ENCODE data around the gene DPEP2. TPM values are rescaled to one million over a fixed set of nuclear protein-coding genes. Genes with fewer than 3 reads are reported as not detected.
"Not testable (repeated sequence)": the region's sequence is repeated elsewhere in the genome, so short reads cannot be mapped to it uniquely, and the experiment has no call there.

The DPEP2 gene
- total RNA-seq, 1 donor from 2014 or later, result 12.1 TPM

DNA sequence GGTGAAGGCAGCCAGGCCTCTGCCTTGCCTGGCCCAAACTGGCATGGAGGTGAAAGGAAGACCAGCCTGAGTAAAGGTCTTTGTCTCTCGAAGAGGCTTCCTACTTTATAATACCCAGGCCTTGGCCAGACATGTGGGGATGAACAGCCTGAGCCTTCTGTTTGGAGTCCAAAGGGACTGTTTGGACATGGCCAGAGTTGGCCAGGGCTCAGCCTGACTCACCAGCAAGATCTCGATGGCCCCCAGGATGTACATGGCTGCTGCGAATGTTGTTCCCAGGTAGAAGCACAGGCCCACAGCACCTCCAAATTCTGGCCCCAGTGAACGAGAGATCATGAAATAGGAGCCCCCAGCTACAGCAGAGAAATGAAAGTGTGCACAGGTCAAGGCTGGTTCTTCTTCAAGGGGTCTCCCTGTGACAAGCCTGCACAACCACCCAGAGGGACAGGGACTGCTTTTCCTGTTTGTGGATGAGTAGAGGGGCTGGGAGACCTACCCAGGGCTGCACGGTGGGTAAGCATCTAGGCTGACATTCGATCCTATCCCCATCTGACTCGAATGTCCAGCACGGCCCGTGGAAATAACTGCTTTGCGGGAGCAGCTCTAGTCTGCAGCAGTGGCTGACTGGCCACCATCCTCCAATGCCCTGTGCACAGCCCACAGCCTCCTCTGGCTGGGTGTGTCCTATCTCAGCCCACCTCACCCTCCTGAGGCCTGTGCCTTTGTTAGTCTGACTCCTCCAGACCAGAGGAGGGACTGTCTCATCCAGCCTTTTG lies 44.7 kb downstream of the DPEP2 start:
- DNase-seq, result no peak

- no peak for DNase-seq
Observed at GRCh38 chr16:67953641-67954375, 45.5 kb downstream of the DPEP2 start.

DNA sequence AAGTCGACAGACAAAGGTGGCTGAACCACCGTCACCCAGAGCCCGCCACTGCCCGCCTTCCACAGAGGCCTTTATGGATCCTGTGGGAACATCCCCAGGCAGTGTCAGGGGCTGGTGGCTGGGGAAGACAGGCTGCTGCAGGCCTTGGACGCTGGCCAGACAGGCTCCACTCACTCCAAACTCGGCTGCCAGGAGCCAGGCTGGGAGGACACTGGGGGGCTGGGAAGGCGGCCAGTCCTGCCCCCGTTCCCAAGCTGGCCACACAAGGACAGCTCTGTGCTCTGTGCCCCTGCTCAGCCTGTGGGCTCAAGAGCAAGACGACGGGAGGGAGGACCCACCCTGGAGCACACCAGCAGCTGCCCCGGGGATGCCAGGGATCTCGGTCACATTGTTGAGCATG lies 47.8 kb downstream of the DPEP2 start:
- DNase-seq, result no peak

DNA sequence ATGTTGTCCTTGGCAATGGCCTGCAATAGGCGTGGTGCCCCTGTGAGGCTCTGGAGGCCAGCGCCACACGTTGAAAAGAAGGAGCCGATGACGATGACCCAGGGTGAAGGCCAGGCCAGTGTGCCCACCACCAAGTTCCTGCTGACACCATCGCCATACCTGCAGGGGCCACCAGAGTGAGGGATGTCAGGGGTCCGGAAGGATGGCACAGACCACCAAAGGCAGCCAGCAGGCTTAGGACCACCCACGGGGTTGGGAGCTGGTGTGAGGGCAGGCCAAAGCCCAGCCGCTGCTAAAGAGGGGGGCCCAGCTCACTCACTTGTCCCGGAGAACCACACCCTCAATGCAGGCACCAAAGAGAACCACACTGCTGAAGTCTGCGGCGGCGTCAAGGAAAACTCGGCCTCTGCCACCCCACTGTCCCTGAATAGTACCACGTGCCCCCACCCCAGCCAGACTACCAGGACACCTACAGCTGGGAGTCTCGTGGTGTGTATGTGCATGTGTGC lies 48.9 kb downstream of the DPEP2 start:
- no peak for DNase-seq

DNA sequence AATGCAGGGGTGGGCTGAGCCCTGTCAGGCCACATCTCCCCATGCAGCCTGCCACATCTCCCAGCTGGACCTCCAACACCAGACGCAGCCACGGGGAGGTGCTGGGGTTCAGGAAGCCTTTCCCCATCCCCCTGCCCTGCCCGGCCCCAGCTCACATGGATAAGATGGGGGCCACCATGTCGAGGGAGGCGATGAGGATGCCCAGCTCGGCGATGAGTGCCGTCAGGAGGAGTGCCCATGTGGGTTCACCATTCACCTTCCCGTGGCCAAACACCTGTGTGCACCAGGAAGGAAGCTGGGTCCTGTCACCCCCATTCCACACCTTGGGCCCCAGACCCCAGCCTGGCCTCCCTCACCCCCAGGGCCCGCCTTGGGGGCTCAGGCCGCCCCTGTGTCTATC lies 49.6 kb downstream of the DPEP2 start:
- DNase-seq, result no peak

- DNase-seq, result no peak
Observed at GRCh38 chr16:67948015-67948414, 51.3 kb downstream of the DPEP2 start.

DNA sequence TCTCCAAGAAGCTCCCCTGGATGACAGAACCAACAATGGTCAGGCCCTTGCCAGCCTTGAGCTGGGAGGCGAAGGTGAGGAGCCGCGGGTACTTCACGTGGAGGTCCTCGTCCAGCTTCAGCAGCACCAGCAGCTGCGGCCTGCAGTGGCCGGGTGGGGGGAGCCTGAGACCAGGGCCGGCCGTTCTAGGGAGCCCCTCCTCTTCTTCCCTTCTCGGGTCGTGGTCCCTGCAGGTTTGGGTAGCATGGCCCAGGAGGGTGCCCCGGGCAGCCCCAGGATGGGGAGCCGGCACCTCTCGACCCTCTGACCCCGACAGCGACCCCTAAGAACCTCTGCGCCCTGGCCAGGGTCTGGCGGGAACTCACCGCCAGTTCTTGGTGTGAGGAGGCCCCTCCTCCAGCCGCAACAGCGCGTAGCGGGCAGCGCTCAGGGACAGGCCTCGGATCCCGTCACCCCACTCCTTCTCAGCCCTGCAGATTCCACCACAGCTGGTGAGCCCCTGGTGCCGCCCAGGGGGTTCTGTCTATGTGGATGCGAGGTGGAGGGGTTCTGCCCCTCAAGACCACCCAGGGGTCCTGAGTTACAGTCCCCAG lies 52.2 kb downstream of the DPEP2 start:
- no peak for DNase-seq

DNA sequence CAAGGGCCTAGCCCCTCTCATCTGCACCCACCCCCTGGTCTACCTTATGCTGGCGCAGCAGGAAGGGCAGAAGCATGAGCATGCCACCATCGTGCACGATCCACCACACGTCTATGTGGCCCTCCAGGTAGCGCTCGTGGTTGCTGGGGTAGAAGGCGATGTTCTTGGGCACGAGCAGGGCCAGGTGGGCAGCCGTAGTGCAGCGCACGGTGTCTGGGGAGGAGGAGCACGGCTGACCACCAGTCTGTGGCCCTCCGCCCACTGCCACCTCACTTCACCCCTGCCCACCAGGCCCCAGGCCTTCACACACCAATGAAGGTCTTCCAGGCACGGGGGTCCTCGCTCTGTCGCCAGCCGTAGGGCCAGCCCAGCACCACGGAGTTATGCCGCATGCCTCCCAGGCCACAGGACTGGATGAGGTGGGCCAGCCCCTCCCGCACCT lies 53.1 kb downstream of the DPEP2 start:
- no peak for DNase-seq

GRCh38 chr16:67945392-67945933 lies 53.8 kb downstream of the DPEP2 start:
- no peak for DNase-seq

GRCh38 chr16:67944690-67945391 lies 54.4 kb downstream of the DPEP2 start:
- no peak for DNase-seq

DNA sequence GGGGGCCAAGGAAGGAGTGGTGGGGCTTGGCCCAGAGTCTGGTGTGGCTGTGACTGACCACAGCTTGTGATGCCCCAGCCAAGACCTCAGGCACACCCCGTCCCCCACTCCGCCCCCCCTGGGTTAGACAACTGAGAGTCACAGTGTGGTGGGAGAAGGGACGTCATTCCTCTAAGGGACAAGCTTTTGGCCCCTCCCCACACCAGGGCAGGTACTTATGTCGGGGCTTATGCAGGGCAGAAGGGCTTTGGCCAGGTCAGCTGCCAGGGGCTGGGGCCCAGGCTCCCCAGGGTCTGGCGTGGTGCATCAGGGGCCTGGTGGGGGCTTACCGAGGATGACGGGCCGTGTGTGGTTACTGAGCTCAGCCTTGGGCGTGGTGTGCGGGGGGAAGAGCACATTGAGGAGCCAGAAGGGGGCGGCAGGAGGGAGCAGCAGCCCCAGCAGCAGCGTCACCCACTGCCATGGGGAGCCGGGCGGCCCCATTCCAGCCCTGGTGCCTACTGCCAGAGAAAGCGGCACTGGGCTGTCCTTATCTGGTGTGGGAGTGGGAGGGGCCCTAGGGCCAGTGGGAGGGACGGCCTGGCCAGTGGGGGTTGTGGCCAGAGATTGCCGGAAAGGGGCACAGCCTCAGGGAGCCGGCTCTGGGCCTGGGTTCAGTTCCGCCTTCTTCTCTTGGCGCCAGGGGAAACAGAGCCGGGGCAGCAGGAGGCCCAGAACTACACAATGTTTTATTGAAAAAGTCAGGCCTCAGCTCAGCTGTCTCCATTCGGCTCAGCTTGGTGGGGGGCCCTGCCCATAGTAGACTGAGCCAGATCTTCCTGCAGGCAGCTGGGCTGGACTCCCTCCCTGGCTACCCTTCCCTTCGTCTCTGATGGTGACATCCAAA lies 55.4 kb downstream of the DPEP2 start, which contains the start of gene LCAT:
Gene LCAT, minus strand, starts transcription at position 502 of the 886 bp plus-strand sequence. Its CDS starts 19 bp downstream, at position 483.
- no peak for DNase-seq

DNA sequence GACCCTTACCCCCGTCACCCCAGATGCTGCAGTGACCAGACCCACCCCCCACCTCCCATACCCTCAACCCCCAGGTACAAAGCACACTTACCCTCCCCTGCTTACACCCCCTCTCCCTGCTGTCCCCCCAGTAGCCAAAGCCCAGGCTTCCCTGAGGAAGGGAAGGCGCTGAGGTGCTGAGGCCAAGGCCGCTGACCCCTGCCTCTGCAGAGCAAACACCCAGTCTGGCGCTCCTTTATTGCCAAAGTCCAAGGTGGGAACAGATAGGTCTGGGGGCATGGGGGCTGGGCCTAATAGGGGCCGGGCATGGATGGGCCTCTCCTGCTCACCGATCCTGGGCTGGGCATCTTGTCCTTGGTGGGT lies 56.0 kb downstream of the DPEP2 start:
- no peak for DNase-seq

- DNase-seq, result no peak
Observed at GRCh38 chr16:67942510-67943255, 56.6 kb downstream of the DPEP2 start.

DNA sequence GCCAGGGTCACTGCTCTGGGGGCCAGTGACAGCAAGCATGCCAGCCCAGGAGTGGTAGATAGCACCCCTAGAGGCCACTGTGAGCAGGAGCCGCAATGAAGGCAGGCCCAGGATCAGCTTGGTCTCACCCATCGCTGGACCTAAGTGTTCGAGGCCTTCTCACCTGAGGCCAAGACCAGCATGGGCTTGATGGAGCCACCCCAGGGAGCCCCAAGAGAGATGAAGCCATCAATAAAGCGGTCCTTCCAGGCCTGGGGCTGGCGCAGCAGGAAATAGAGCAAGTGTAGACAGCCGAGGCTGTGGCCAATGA lies 57.1 kb downstream of the DPEP2 start:
- DNase-seq, result no peak

DNA sequence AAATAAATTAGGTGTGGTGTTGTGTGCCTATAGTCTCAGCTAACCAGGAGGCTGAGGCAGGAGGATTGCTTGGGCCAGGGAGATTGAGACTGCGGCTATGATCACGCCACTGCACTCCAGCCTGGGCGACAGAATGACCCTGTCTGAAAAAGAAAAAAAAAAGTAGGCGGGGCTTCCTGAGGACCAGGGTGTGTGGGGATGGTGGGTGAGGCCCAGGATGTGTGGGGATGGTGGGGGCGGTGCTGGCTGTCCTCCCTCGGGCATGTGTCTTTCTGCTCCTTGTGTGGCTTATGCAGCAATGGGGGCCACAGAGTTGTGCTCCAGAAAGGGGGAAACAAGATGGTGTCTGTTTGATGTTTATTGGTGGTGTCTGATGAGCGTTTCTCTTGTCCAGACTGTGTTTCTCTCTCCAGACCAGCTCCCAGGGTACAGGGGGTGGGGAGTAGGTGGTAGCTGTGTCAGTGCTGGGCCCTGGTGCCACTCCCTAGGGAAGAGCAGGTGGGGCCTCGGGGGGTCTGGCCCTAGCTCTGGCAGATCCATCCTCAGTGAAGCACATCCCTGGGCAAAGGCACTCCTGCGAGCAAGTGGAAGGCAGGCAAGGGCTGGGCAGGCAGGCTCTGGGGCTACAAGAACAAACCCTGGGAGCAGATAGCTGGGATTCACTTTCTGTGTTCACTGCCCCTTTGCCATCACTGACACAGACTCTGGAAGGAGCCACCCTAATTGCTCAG lies 57.6 kb downstream of the DPEP2 start:
- no peak for DNase-seq

- no peak for DNase-seq
Observed at GRCh38 chr16:67940446-67941089, 58.7 kb downstream of the DPEP2 start.

GRCh38 chr16:67939507-67940445 lies 59.5 kb downstream of the DPEP2 start:
- no peak for DNase-seq

DNA sequence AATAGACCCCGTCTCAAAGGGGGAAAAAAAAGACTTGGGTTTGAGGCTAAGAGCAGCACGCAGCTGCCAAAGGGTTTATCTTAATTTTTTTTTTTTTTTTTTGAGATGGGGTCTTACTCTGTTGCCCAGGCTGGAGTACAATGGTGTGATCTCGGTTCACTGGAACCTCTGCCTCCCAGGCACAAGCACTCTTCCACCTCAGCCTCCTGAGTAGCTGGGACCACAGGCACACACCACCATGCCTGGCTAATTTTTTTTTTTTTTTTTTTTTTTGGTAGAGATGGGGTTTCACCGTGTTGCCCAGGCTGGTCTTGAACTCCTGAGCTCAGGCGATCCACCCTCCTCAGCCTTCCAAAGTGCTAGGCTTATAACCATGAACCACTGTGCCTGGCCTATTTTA lies 61.6 kb downstream of the DPEP2 start:
- DNase-seq, result not testable (repeated sequence)
